GM23248 (cell line): ENCODE data around the gene HNRNPH1.

Experiments
- EZH2 ChIP-seq: fragments of 200-600 bp; sonication (generic); IDR thresholded peaks from 2 replicates; pipeline ENCODE4 v1.6.1; 2018; ENCODE audit warnings: antibody characterized with exemption, mild to moderate bottlenecking; ENCODE audit not compliant: insufficient read depth, poor library complexity, severe bottlenecking
- EZH2phosphoT487 ChIP-seq: fragments of 200-600 bp; sonication (generic); IDR thresholded peaks from 2 replicates; pipeline ENCODE4 v1.6.1; 2018; ENCODE audit warnings: antibody characterized with exemption, moderate library complexity, mild to moderate bottlenecking, low read depth; ENCODE audit not compliant: insufficient read depth

DNA sequence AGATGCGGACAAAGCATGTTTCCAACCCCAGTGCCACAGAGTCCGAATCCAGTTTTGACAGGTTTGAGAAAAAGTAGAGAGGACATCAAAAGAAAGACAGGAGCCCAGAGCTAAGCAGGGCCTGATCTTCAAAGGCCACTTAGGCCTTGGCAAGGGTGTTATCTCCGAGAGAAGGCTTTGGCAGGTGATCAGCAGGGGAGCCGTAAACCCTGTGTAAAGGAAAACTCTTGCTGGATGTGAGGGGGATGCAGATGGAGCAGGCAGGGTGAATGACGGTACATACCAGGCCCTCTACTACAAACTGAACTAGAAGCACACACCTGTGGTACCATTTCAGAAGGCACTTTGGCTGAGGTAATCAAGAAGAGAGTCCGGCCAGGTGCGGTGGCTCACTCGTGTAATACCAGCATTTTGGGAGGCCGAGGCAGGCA lies 1.4 kb upstream of the HNRNPH1 start:
- TF ChIP-seq EZH2phosphoT487 (no peak), EZH2 (no peak)
